NK-92 (cell line): ENCODE results near the gene RUVBL2.

ENCODE experiments used
- DNase-seq: peaks from one replicate; lab custom pipeline; 2025; ENCODE audit not compliant: unreplicated experiment; lab: John Stamatoyannopoulos, UW

RUVBL2 gene

GRCh38 chr19:48993175-48994034, at the start of gene RUVBL2, which contains the start of gene GYS1:
RUVBL2 (plus strand) TSS chr19:48993887; CDS start chr19:48993912, 25 bp downstream.
GYS1 (minus strand) TSS chr19:48993309; CDS start chr19:48993112, 197 bp downstream.
- DNase-seq = peak; percentile 93

- no peak for DNase-seq
These were observed 48.3 kb upstream of the RUVBL2 start for GRCh38 chr19:48945415-48945814.

GRCh38 chr19:48945817-48946216, 47.9 kb upstream of the RUVBL2 start:
- no peak for DNase-seq

GRCh38 chr19:48946463-48947257, 47.0 kb upstream of the RUVBL2 start:
- DNase-seq = no peak

- no peak for DNase-seq
These were observed 46.5 kb upstream of the RUVBL2 start for GRCh38 chr19:48947258-48947542.

GRCh38 chr19:48950159-48950558, 43.5 kb upstream of the RUVBL2 start:
- no peak for DNase-seq

- DNase-seq = no peak
These were observed 42.7 kb upstream of the RUVBL2 start for GRCh38 chr19:48950830-48951519.

- DNase-seq = no peak
These were observed 40.5 kb upstream of the RUVBL2 start for GRCh38 chr19:48953141-48953540.

- DNase-seq = no peak
These were observed 39.6 kb upstream of the RUVBL2 start for GRCh38 chr19:48953990-48954594.

- no peak for DNase-seq
These were observed 38.9 kb upstream of the RUVBL2 start, which contains the start of gene BAX for GRCh38 chr19:48954595-48955307. BAX (plus strand) TSS chr19:48954875; CDS start chr19:48954929, 54 bp downstream.

GRCh38 chr19:48955308-48955958, 38.3 kb upstream of the RUVBL2 start:
- DNase-seq = no peak

GRCh38 chr19:48958006-48958405, 35.7 kb upstream of the RUVBL2 start:
- no peak for DNase-seq

GRCh38 chr19:48959341-48960239, 34.1 kb upstream of the RUVBL2 start:
- no peak for DNase-seq

GRCh38 chr19:48961051-48961649, 32.5 kb upstream of the RUVBL2 start:
- no peak for DNase-seq

- DNase-seq = no peak
These were observed 32.0 kb upstream of the RUVBL2 start for GRCh38 chr19:48961673-48962028.

- no peak for DNase-seq
These were observed 31.4 kb upstream of the RUVBL2 start for GRCh38 chr19:48962029-48962848.

- no peak for DNase-seq
These were observed 30.9 kb upstream of the RUVBL2 start for GRCh38 chr19:48962849-48963165.
